K562 (cell line): ENCODE results near the gene HCRTR1. TPM values are rescaled to one million over a fixed set of nuclear protein-coding genes. Genes with fewer than 3 reads are reported as not detected.

ENCODE experiments used
- ATAC-seq: fragments of 200-7000 bp; cut with Tn5 transposase; 3 replicates; pipeline ENCODE4 v1.9.1; 2020; ENCODE audit warnings: moderate library complexity
- Bru-seq: library from RNA; stranded (reverse); fragments of 400-500 nt; gene quantifications from one replicate; lab custom pipeline; 2021; lab: Mats Ljungman, UMichigan
- BruChase-seq, 2 experiments: library from RNA; stranded (reverse); fragments of 400-500 nt; gene quantifications; one replicate each; lab custom pipeline; 2021; lab: Mats Ljungman, UMichigan
- BruUV-seq: library from RNA; stranded (reverse); fragments of 400-500 nt; replicated peaks from 2 replicates; lab custom pipeline; 2021; lab: Mats Ljungman, UMichigan
- CTCF ChIA-PET: fragments of 300-600 bp; formaldehyde crosslinking; extraction: SDS; loops from one replicate; lab custom pipeline; 2021; ENCODE audit warnings: low intra/inter-chr PET ratio; lab: Yijun Ruan, JAX
- POLR2A ChIA-PET: fragments of 300-600, 350-650 bp; sonication (Branson Sonifier 250); formaldehyde crosslinking; extraction: SDS; loops from one replicate; lab custom pipeline; 2021; ENCODE audit warnings: antibody characterized with exemption, inconsistent platforms; lab: Yijun Ruan, JAX
- DNase-seq, 4 experiments: peaks; one replicate each; pipeline versions ENCODE4 v3.0.0 to v3.0.0-alpha.2; 2011 to 2018; ENCODE audit warnings: low spot score in 3 of 4, mixed read lengths in 3 of 4; ENCODE audit errors: extremely low read depth in 1 of 4
- FAIRE-seq: peaks from 2 replicates; lab custom pipeline; 2011; peaks lifted over from hg19 to GRCh38; lab: Jason Lieb, UNC
- H2AFZ ChIP-seq: 2 replicates; pipeline ENCODE4 v1.6.0; 2011; ENCODE audit warnings: low read depth, low read length, control low read depth, inconsistent platforms
- H3K27ac ChIP-seq: fragments of 200-600 bp; 3 replicates; pipeline ENCODE4 v1.8.0; 2011; ENCODE audit warnings: low read depth, mild to moderate bottlenecking, control low read depth, inconsistent platforms, low read length, moderate library complexity, mixed read lengths; ENCODE audit errors: extremely low read depth
- H3K27me3 ChIP-seq, 2 experiments: fragments of 300-600 bp in 1 of 2; 2 replicates in 1 of 2; 3 replicates in 1 of 2; pipeline versions ENCODE4 v1.6.0 to v1.8.0; 2011; ENCODE audit warnings: inconsistent platforms in 2 of 2, low read length in 2 of 2, mild to moderate bottlenecking in 1 of 2, mixed read lengths in 1 of 2, moderate library complexity in 1 of 2; ENCODE audit not compliant: control insufficient read depth in 2 of 2, insufficient read depth in 2 of 2
- H3K36me3 ChIP-seq: fragments of 300-600 bp; 3 replicates; pipeline ENCODE4 v1.8.0; 2011; ENCODE audit warnings: mild to moderate bottlenecking, low read length, inconsistent platforms; ENCODE audit not compliant: control insufficient read depth, insufficient read depth
- H3K4me1 ChIP-seq, 2 experiments: fragments of 200-600 bp in 1 of 2; replicated peaks in 1 of 2; 2 replicates in 1 of 2; 3 replicates in 1 of 2; pipeline versions ENCODE4 v1.5.1 to v1.8.0; 2011; ENCODE audit warnings: inconsistent platforms in 2 of 2, low read length in 2 of 2, mild to moderate bottlenecking in 1 of 2, mixed read lengths in 1 of 2, moderate library complexity in 1 of 2; ENCODE audit not compliant: control insufficient read depth in 2 of 2, insufficient read depth in 2 of 2
- H3K4me2 ChIP-seq: 2 replicates; pipeline ENCODE4 v1.6.1; 2011; ENCODE audit warnings: low read length, control low read depth, inconsistent platforms, mixed read lengths; ENCODE audit not compliant: insufficient read depth
- H3K4me3 ChIP-seq: fragments of 200-600 bp; sonication (generic), shearing (Covaris generic); 2 replicates; pipeline ENCODE4 v1.5.1; 2016; ENCODE audit warnings: control low read depth, inconsistent platforms
- H3K79me2 ChIP-seq: fragments of 200-600 bp; 3 replicates; pipeline ENCODE4 v1.8.0; 2011; ENCODE audit warnings: low read length, inconsistent platforms; ENCODE audit not compliant: control insufficient read depth, insufficient read depth
- H3K9ac ChIP-seq, 2 experiments: 2 replicates each; pipeline versions ENCODE4 v1.6.0 to v1.6.1; 2011; ENCODE audit warnings: low read depth in 2 of 2, low read length in 2 of 2, control low read depth in 1 of 2, inconsistent platforms in 1 of 2, mild to moderate bottlenecking in 1 of 2, mixed read lengths in 1 of 2; ENCODE audit not compliant: insufficient read depth in 1 of 2
- H3K9me1 ChIP-seq: one replicate; pipeline ENCODE4 v1.6.0; 2011; ENCODE audit warnings: inconsistent platforms, mild to moderate bottlenecking, low read length, moderate library complexity; ENCODE audit not compliant: control insufficient read depth, insufficient read depth
- H3K9me3 ChIP-seq: replicated peaks from 2 replicates; pipeline ENCODE4 v1.5.1; 2011; ENCODE audit warnings: low read depth, low read length, inconsistent platforms; ENCODE audit not compliant: control insufficient read depth, insufficient read depth
- H4K20me1 ChIP-seq: replicated peaks from 2 replicates; pipeline ENCODE4 v1.6.1; 2011; ENCODE audit warnings: low read length, inconsistent platforms, mixed read lengths; ENCODE audit not compliant: control insufficient read depth, insufficient read depth
- ASH1L ChIP-seq: fragments of 450-650 bp; IDR thresholded peaks from 2 replicates; pipeline ENCODE4 v1.6.1; 2018; ENCODE audit warnings: borderline replicate concordance, mild to moderate bottlenecking, low read depth; ENCODE audit not compliant: partially characterized antibody
- CREBBP ChIP-seq: IDR thresholded peaks from one replicate; pipeline ENCODE4 v1.6.1; 2012; ENCODE audit warnings: low read depth, mild to moderate bottlenecking, control low read depth, inconsistent platforms, low read length
- CTBP1 ChIP-seq: fragments of 450-650 bp; IDR thresholded peaks from 2 replicates; pipeline ENCODE4 v1.6.1; 2016; ENCODE audit warnings: borderline replicate concordance
- FOSL1 ChIP-seq: fragments of 200-800 bp; sonication (Bioruptor generic); conservative IDR thresholded peaks from 2 replicates; pipeline ENCODE4 v1.6.1; 2016; ENCODE audit warnings: missing genetic modification characterization, missing compliant biosample characterization
- FOXK1 ChIP-seq: sonication (generic); formaldehyde crosslinking; IDR thresholded peaks from 2 replicates; pipeline ENCODE4 v1.8.0; 2022; ENCODE audit warnings: missing genetic modification reagents, mild to moderate bottlenecking, borderline replicate concordance
- HMG20B ChIP-seq: fragments of 250-450 bp; sonication (Bioruptor Pico); IDR thresholded peaks from 2 replicates; pipeline ENCODE4 v1.5.0; 2021; ENCODE audit warnings: mild to moderate bottlenecking
- MAFK ChIP-seq: IDR thresholded peaks from 2 replicates; pipeline ENCODE4 v1.6.1; 2011; ENCODE audit warnings: low read length, improper control_type of control experiment
- NFATC3 ChIP-seq: fragments of 450-650 bp; IDR thresholded peaks from 2 replicates; pipeline ENCODE4 v1.6.1; 2017; ENCODE audit warnings: mild to moderate bottlenecking
- NFIX ChIP-seq: fragments of 250-450 bp; sonication (Bioruptor Pico); IDR thresholded peaks from 2 replicates; pipeline ENCODE4 v1.4.0; 2020; ENCODE audit warnings: low read depth, mild to moderate bottlenecking, moderate library complexity
- ZNF740 ChIP-seq, 3 experiments: fragments of 200-800 bp in 1 of 3; sonication (Bioruptor generic) in 1 of 3; sonication (generic) in 1 of 3; formaldehyde crosslinking in 1 of 3; IDR thresholded peaks; 2 replicates each; pipeline versions ENCODE4 v1.6.1 to v1.8.0; 2016 to 2022; ENCODE audit warnings: mild to moderate bottlenecking in 2 of 3, missing compliant biosample characterization in 2 of 3, missing genetic modification characterization in 2 of 3, missing genetic modification reagents in 1 of 3
- WGBS: fragments of 100-300 bp; shearing (Covaris generic); methylation state at CpG from one replicate; pipeline ENCODE4 v1.1.6; 2016; ENCODE audit warnings: low coverage, mixed read lengths; ENCODE audit not compliant: insufficient coverage; ENCODE audit errors: missing lambda C conversion rate; 5-methylcytosine and 5-hydroxymethylcytosine counted together
- in situ Hi-C: fragments of 300-500 bp; cut with MboI; formaldehyde crosslinking; loops from 4 replicates; pipeline ENCODE4 v1.15.0; 2018; ENCODE audit warnings: inconsistent platforms, mixed read lengths
- intact Hi-C: fragments of 100-400 bp; cut with micrococcal nuclease; formaldehyde crosslinking; loops from 2 replicates; pipeline ENCODE4 v1.14.2; 2022
- long read RNA-seq, 3 experiments: library from polyadenylated mRNA in 2 of 3; library from RNA in 1 of 3; unstranded in 2 of 3; stranded (forward) in 1 of 3; transcript quantifications; one replicate each; pipeline ENCODE4 v2.0.0, GENCODE V29; 2019 to 2022
- polyA minus RNA-seq, 3 experiments: library from RNA; depleted of rRNA, polyadenylated mRNA; stranded (reverse); fragments of >200 nt; gene quantifications; 2 replicates each; pipeline ENCODE4 v1.2.3, GENCODE V29; 2011
- polyA plus RNA-seq, 8 experiments: library from polyadenylated mRNA; depleted of rRNA in 4 of 8; stranded (reverse) in 5 of 8; unstranded in 3 of 8; fragments of >200 nt; fragmentation: Nextera tagmentation in 2 of 8; fragmentation: Illumina TruSeq in 1 of 8; extraction: Ambion mirVana in 2 of 8; extraction: Trizol in 1 of 8; gene quantifications; 2 replicates each; pipeline versions ENCODE4 v1.2.1 to v1.2.3, GENCODE V29; 2011 to 2014; ENCODE audit warnings: inconsistent platforms in 1 of 8, missing spikeins in 1 of 8
- total RNA-seq, 7 experiments: library from RNA; depleted of rRNA in 6 of 7; stranded (reverse); fragments of >200 nt in 6 of 7; fragmentation: Illumina TruSeq in 2 of 7; extraction: Trizol in 2 of 7; gene quantifications; 2 replicates each; pipeline versions ENCODE4 v1.2.1 to v1.2.3, GENCODE V29; 2011 to 2021; ENCODE audit warnings: low replicate concordance in 1 of 7
- TF ChIP-seq, protein P1 (sequence below): fragments of 200-800 bp; sonication (Bioruptor generic); IDR thresholded peaks from 2 replicates; pipeline ENCODE4 v1.6.1; 2016; ENCODE audit warnings: missing genetic modification characterization, missing compliant biosample characterization

Gene HCRTR1
- not detected in 2 replicates for total RNA-seq (2011; cell fraction: chromatin; rRNA removed; ENCODE audit: low replicate concordance)
- not detected in 2 replicates for total RNA-seq (2011; cell fraction: nucleolus; rRNA removed)
- not detected in 2 replicates for total RNA-seq (2011; cell fraction: nucleoplasm; rRNA removed)
- total RNA-seq (2014; rRNA removed): not detected in 2 replicates
- not detected in 2 replicates for total RNA-seq (2014; rRNA removed; fragmentation: Illumina TruSeq; extraction: Trizol)
- not detected in 2 replicates for total RNA-seq (2015; rRNA removed; fragmentation: Illumina TruSeq; extraction: Trizol)
- not detected in 2 replicates for total RNA-seq (2021)
- polyA plus RNA-seq (2011; rRNA removed): not detected in 2 replicates
- not detected in 2 replicates for polyA plus RNA-seq (2011; cell fraction: cytosol; rRNA removed)
- not detected in 2 replicates for polyA plus RNA-seq (2011; cell fraction: nucleus; rRNA removed)
- polyA plus RNA-seq (2012): not detected in 2 replicates
- polyA plus RNA-seq (2014; fragmentation: Illumina TruSeq; extraction: Trizol): not detected in 2 replicates
- not detected for polyA plus RNA-seq (2014; fragmentation: Nextera tagmentation; extraction: Ambion mirVana)
- not detected in 2 replicates for polyA plus RNA-seq (2014; rRNA removed)
- polyA minus RNA-seq (2011; rRNA and poly(A)+ RNA removed): not detected in 2 replicates
- polyA minus RNA-seq (2011; cell fraction: cytosol; rRNA and poly(A)+ RNA removed): not detected in 2 replicates
- not detected in 2 replicates for polyA minus RNA-seq (2011; cell fraction: nucleus; rRNA and poly(A)+ RNA removed)
- Bru-seq, nascent RNA: not detected
- not detected for BruChase-seq, experiment 1, labeled RNA remaining after a 2-hour chase
- not detected for BruChase-seq, experiment 2, labeled RNA remaining after a 6-hour chase
- long read RNA-seq, experiment 1, partial matches to known transcripts: 0 of 7 reads
- long read RNA-seq, experiment 1, other reads (novel, unspliced or antisense): 7 of 7 reads
- long read RNA-seq, experiment 2: 0 reads
- long read RNA-seq, experiment 3: 0 reads

DNA sequence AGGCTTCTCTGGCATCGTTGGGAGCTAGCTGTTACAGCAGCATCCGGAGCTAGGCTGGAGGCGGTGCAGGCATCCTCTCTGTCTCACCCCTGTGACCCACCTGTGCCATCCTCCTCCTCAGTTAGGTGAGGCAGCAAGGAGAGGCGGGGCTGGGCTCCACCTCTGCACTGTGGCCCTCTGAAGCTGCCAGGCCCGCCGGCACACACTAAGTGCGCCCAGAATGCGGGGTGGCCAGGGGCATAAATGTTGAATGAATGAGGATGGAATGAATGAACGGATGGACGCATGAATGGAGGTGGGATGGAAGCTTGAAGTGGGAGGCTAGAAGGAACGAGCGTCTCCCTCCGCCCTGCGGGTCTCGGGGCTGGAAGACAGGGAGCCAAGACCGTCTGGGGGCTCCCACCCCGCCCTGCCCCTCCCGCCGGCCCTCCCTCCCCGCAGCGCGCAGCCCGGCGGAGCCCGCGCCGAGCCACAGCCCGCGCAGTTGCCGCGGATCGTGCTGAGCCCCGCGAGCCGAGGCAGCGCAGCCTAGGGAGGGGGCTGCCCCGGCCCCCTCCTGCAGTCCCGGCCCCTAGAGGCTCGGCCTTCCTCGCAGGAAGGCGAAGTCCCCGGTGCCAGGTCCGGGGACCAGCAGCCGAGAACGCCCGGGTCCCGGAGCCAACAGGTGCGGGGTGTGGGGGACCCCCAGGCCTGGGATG lies at the start of gene HCRTR1:
Gene HCRTR1 (plus strand): TSS at position 472 of the 698 bp plus-strand sequence. CDS start 1,504 bp downstream, outside the sequence.
- peak in 1 of 4 experiments; percentile 36 for DNase-seq
- POLR2A ChIA-PET: interaction anchor here (0.5 to 1.2 kb wide), 4 partner anchors 9 to 468 kb away, joined by 3 to 4 read pairs (median 3); no protein-coding TSS in a partner anchor
- Histone ChIP-seq H3K36me3 (no peaks in the 10 kb centered on the region), H3K4me1 (peaks cover 0 to 19% of the 10 kb centered on the region in 2 experiments; a peak in 2 of 5 replicates), H3K79me2 (no peaks in the 10 kb centered on the region), H3K9me1 (no peaks in the 10 kb centered on the region), H3K4me2 (no peak within 1 kb of the TSS), H4K20me1 (peaks cover 24% of the 10 kb centered on the region), H3K27me3 (peaks cover 30 to 71% of the 10 kb centered on the region in 2 experiments), H3K27ac (no peak within 1 kb of the TSS), H2AFZ (no peak within 1 kb of the TSS), H3K9me3 (no peaks in the 10 kb centered on the region), H3K4me3 (peak within 1 kb of the TSS; percentile 14; the same call in 1 of the 2 replicates), H3K9ac (no peak within 1 kb of the TSS)
- FAIRE-seq: no peak
- CTCF ChIA-PET: interaction anchor here (0.6 to 1.5 kb wide), 3 partner anchors 18 to 696 kb away, joined by 3 to 6 read pairs (median 3); no protein-coding TSS in a partner anchor
- no TSS peak for BruUV-seq
- in situ Hi-C loops (no loop called here), intact Hi-C loops (no loop called here)
- WGBS: 4% methylated on average over 46 of the region's 48 CpGs
- ATAC-seq: no peak
- TF ChIP-seq FOXK1 (CRISPR knock-in tag): no peak
- TF ChIP-seq HMG20B: no peak
- TF ChIP-seq CTBP1: no peak
- no peak for TF ChIP-seq NFATC3
- TF ChIP-seq NFIX (CRISPR knock-in tag): no peak
- no peak for TF ChIP-seq MAFK
- TF ChIP-seq ASH1L: no peak
- TF ChIP-seq FOSL1 (tag): no peak
- TF ChIP-seq CREBBP: no peak
- TF ChIP-seq, protein P1, sequence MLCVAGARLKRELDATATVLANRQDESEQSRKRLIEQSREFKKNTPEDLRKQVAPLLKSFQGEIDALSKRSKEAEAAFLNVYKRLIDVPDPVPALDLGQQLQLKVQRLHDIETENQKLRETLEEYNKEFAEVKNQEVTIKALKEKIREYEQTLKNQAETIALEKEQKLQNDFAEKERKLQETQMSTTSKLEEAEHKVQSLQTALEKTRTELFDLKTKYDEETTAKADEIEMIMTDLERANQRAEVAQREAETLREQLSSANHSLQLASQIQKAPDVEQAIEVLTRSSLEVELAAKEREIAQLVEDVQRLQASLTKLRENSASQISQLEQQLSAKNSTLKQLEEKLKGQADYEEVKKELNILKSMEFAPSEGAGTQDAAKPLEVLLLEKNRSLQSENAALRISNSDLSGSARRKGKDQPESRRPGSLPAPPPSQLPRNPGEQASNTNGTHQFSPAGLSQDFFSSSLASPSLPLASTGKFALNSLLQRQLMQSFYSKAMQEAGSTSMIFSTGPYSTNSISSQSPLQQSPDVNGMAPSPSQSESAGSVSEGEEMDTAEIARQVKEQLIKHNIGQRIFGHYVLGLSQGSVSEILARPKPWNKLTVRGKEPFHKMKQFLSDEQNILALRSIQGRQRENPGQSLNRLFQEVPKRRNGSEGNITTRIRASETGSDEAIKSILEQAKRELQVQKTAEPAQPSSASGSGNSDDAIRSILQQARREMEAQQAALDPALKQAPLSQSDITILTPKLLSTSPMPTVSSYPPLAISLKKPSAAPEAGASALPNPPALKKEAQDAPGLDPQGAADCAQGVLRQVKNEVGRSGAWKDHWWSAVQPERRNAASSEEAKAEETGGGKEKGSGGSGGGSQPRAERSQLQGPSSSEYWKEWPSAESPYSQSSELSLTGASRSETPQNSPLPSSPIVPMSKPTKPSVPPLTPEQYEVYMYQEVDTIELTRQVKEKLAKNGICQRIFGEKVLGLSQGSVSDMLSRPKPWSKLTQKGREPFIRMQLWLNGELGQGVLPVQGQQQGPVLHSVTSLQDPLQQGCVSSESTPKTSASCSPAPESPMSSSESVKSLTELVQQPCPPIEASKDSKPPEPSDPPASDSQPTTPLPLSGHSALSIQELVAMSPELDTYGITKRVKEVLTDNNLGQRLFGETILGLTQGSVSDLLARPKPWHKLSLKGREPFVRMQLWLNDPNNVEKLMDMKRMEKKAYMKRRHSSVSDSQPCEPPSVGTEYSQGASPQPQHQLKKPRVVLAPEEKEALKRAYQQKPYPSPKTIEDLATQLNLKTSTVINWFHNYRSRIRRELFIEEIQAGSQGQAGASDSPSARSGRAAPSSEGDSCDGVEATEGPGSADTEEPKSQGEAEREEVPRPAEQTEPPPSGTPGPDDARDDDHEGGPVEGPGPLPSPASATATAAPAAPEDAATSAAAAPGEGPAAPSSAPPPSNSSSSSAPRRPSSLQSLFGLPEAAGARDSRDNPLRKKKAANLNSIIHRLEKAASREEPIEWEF (CRISPR knock-in tag): no peak
- no peak for TF ChIP-seq ZNF740 (CRISPR knock-in tag; IDR thresholded peaks at IDR 0.05)
- TF ChIP-seq ZNF740 (tag; IDR thresholded peaks at IDR 0.05): no peak
